ENCODE results near the gene ELMO1. TPM values are rescaled to one million over a fixed set of nuclear protein-coding genes. Genes with fewer than 3 reads are reported as not detected.

The ELMO1 gene
- total RNA-seq, result 10 to 100 TPM; 15.6 to 24.6 TPM
- long read RNA-seq, full-length matches to known transcripts, result 6 of 15 reads
- long read RNA-seq, partial matches to known transcripts, result 7 of 15 reads
- long read RNA-seq, other reads (novel, unspliced or antisense), result 2 of 15 reads

GRCh38 chr7:37448636-37449361 is at the start of gene ELMO1:
Gene ELMO1, minus strand, starts transcription at chr7:37448864. Its CDS starts 106,174 bp downstream, at chr7:37342690.
- DNase-seq (peak; percentile 85), ATAC-seq (peak; percentile 87 to 92)
- intact Hi-C loops (cut with DNase I), result loop anchor here (2.0 to 10.0 kb wide), 3 partner anchors 94 to 164 kb away; no protein-coding TSS in a partner anchor

DNA sequence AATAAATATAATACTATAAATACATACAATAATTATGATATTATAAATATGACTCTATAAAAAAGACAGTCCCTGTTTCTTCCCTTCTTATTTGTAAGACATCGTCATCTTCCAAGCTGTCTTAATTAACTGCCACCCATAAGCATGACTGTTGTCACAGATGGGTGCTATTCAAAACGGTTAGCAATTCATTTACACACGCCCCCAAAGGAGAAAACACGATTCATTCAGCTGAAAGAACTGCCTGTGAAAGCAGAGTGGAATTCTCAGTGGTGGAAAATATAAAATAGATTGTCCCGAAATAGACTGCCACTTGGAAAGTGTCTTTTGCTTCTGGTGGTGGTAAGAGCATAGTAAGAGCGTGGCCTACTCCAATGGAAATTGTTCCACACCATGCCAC is 48.9 kb upstream of the ELMO1 start:
- DNase-seq (no peak), ATAC-seq (no peak)
- intact Hi-C loops (cut with DNase I), result loop anchor here (10.0 kb wide), 2 partner anchors 213 to 263 kb away; no protein-coding TSS in a partner anchor

DNA sequence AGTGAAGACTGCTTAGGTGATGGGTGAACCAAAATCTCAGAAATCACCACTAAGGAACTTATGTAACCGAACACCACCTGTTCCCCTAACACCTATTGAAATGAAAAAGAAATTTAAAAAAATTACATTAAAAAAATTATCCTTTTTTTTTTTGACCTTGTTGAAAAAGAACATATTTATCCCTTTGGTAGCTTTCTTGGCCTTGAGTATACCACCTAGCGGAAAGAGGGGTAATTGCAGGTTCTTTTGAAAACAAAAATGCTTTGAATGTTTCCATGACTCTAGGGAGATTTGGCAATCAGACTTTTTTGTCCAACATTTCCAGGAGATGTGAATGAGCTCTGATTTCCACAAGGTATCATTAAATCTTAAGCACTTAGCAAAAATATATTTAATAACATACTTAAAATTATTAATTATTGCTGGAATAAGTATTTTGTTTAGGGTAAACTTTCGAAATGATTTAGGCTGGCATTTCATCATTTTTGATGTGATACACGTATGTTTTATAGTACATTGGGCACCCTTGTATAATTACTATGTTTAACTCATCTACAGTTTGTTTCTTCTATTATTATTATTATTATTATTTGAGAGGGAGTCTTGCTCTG is 47.0 kb upstream of the ELMO1 start:
- no peak for DNase-seq
- intact Hi-C loops (cut with DNase I), result loop anchor here (10.0 kb wide), 2 partner anchors 211 to 261 kb away; no protein-coding TSS in a partner anchor
- ATAC-seq, result no peak

- no peak for DNase-seq
- no peak for ATAC-seq
- intact Hi-C loops (cut with DNase I), result loop anchor here (10.0 kb wide), 2 partner anchors 210 to 260 kb away; no protein-coding TSS in a partner anchor
These were observed 46.3 kb upstream of the ELMO1 start for GRCh38 chr7:37494926-37495325.

- ATAC-seq, result no peak
- intact Hi-C loops (cut with DNase I), result loop anchor here (10.0 kb wide), 2 partner anchors 209 to 259 kb away; no protein-coding TSS in a partner anchor
- DNase-seq, result no peak
These were observed 45.1 kb upstream of the ELMO1 start for GRCh38 chr7:37493810-37494209.

DNA sequence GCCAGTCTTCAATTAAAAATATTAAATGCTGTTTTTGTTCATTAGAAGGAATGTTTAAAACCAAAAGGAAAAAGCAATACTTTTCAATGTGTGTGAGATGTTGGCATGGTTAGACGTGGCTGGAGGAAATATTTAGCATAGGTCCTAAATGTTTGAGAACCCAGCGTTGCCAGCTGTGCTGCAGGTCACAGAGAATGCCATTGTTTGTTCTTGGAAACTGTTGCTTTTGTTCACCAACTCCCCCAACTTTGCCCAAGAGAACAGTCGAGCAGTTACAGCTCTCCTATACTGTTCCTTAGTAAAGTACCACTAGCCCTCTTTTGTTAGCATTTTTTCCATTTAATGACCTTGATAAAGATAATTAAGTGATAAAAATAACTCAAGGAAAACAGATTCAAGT is 44.5 kb upstream of the ELMO1 start:
- DNase-seq (no peak), ATAC-seq (no peak)

GRCh38 chr7:37491919-37492694 is 43.4 kb upstream of the ELMO1 start:
- no peak for DNase-seq
- ATAC-seq, result peak in 1 of 2 donors; percentile 27
- intact Hi-C loops (cut with DNase I), result loop anchor here (10.0 kb wide), 2 partner anchors 207 to 257 kb away; no protein-coding TSS in a partner anchor

More for the DNA sequence above, 44.5 kb upstream of the ELMO1 start:
- intact Hi-C loops (cut with DNase I), result loop anchor here (10.0 kb wide), 2 partner anchors 208 to 258 kb away; no protein-coding TSS in a partner anchor

GRCh38 chr7:37489703-37490102 is 41.0 kb upstream of the ELMO1 start:
- DNase-seq (no peak), ATAC-seq (no peak)
- intact Hi-C loops (cut with DNase I), result loop anchor here (10.0 kb wide), 2 partner anchors 205 to 255 kb away; no protein-coding TSS in a partner anchor

DNA sequence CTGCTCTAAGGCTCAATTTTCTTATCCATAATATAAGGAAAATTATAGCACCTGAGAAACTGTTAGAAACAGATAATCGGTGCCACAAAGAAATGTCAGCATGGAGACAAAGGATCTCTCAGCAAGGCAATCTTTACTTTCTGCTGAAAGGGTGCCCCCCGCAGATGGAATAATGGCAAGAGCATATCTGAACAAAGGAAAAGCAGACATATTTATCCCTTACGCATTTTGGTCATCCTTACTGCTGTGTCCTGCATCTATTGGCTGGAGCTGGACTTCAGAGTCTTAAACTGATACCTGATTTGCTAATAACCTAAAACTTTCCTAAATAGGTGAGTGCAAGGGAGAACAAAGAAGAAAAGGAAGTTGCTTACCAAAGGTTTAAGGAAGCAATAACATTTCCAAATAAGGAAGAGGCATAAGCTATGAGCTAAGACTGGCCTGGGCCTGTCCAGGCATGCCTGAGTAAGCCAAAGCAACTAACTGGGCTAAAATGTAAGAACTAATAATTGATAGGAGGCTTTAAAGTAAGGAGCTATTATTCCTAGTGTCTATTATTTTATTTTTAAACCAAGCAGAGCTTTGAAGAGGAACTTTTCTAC is 39.6 kb upstream of the ELMO1 start:
- no peak for ATAC-seq
- intact Hi-C loops (cut with DNase I), result loop anchor here in 1 of 2 donors (10.0 kb wide), 1 partner anchor 203 kb away; no protein-coding TSS in a partner anchor
- DNase-seq, result no peak

DNA sequence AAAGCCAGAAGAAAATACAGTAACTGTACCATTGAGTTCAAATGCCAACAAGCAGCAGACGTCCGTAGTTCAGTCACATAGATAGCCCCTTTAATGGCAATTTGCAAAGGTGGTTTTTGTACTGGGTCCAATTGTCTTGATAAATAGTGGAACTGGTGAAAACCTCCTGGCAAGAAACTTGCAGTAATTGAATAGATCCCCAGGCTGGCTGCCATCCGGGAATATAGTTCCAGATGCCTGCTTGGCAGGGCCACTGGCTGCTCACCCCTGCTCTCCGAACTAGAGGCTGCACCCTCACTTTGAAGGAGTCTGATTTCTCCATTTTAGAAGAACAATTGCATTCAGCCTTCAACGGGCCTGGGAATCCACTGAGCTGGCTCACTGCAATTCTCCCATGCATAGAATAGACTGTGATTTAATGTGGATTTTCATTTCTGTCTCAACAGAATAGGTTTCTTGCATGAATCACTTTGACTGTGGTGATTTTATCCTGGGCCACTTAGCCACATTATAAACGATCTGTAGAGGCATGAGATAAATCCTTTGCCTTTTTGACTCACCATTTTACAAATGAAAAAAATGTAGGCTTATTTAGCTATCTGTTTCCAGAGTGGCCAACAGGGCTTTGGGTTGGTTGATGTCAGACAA is 35.9 kb upstream of the ELMO1 start:
- DNase-seq (no peak), ATAC-seq (no peak)
- intact Hi-C loops (cut with DNase I), result loop anchor here in 1 of 2 donors (10.0 kb wide), 1 partner anchor 200 kb away; no protein-coding TSS in a partner anchor

- DNase-seq (no peak), ATAC-seq (no peak)
- intact Hi-C loops (cut with DNase I), result loop anchor here in 1 of 2 donors (10.0 kb wide), 1 partner anchor 199 kb away; no protein-coding TSS in a partner anchor
These were observed 35.0 kb upstream of the ELMO1 start for GRCh38 chr7:37483627-37484026.

- intact Hi-C loops (cut with DNase I), result loop anchor here in 1 of 2 donors (10.0 kb wide), 1 partner anchor 198 kb away; no protein-coding TSS in a partner anchor
- DNase-seq, result no peak
- ATAC-seq, result no peak
These were observed 34.3 kb upstream of the ELMO1 start for GRCh38 chr7:37482953-37483352.

- intact Hi-C loops (cut with DNase I), result loop anchor here in 1 of 2 donors (10.0 kb wide), 1 partner anchor 198 kb away; no protein-coding TSS in a partner anchor
- DNase-seq (no peak), ATAC-seq (no peak)
These were observed 33.8 kb upstream of the ELMO1 start for GRCh38 chr7:37482505-37482904.

DNA sequence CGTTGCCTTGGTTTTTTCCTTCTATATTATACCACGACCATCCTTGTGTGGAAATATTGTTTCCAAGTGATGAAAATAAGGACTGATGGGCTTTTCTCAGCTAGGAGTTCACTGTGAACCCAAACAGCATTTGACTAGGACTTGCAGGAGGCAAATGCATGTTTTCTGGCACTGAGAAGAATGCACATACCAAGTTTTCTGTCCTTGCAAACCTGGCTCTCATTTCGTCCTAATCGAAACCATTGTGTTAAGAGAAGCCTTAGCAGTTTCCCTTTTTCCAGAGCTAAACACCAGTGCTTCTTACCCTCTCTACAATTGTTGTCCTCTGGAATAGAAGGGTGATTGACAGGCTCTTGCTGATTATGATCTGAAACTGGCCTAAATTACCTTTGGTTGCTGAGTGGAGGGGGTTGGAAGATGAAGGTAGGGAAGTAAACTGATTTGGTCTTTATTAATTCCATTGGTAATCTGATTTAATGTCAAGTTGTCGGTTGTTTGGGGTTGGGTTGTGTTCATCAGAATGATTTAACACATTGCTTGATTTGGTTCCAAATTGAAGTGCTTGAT is 33.1 kb upstream of the ELMO1 start:
- no peak for DNase-seq
- no peak for ATAC-seq
- intact Hi-C loops (cut with DNase I), result loop anchor here in 1 of 2 donors (10.0 kb wide), 1 partner anchor 197 kb away; no protein-coding TSS in a partner anchor

- intact Hi-C loops (cut with DNase I), result loop anchor here in 1 of 2 donors (10.0 kb wide), 1 partner anchor 196 kb away; no protein-coding TSS in a partner anchor
- ATAC-seq (no peak), DNase-seq (no peak)
These were observed 32.5 kb upstream of the ELMO1 start for GRCh38 chr7:37481154-37481553.

DNA sequence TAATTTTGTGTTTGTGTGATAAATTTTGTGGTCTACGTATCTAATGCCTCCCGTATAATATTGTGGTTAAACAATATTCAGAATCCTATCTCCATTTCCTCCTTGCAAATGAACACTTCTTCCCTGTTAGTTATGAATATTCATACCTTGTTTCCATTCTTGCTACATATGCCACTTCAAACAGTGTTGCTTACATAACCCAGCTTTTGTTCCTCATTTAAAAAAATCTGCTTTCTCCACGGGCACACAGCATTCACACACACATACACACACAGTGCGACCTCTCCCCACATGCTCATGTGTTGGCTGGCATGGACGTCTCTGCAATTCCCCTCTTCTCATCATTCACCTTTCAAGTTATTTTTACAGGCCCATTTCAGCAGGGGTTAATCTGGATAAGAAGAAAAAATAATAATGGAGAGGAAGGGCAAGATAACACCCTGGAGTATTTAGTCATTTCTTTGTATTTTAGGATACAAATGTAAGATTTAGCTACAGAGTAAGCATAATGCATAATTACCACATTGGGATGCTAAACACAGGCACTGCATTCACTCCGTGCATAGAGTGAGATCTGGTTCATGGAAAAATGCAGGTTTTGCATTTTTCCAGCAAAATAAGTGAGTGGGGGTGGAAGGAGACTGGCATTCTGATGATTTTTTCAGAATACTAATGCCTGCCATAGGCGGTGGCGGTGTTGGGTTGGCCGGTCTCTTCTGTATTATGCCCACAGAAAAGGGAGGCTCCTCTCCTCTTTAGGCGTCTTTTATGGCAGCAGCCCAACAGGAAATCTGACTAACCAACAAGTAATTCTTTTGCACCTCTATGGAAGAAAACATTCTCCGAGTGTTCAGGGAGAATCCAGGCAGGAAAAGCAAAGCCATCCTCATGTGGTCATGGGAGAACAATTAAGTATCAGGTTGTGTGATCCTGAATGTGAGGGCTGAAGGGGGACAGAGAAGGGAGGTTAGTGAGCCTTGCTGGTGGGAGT is 31.7 kb upstream of the ELMO1 start:
- DNase-seq (peak; percentile 58), ATAC-seq (peak in 1 of 2 donors; percentile 63)
- intact Hi-C loops (cut with DNase I), result loop anchor here in 1 of 2 donors (10.0 kb wide), 1 partner anchor 196 kb away; no protein-coding TSS in a partner anchor
